ENCODE data around the gene TSKU. TPM values are rescaled to one million over a fixed set of nuclear protein-coding genes. Genes with fewer than 3 reads are reported as not detected.

TSKU gene
- total RNA-seq, 6 experiments from 2014 or later = 8.3 to 11.0 (median 10.1) TPM

- Mint-ChIP-seq H3K27me3 (ENCODE audit: insufficient read depth) (peaks cover 19% of the 10 kb centered on the region), H3K27ac (no peak overlapping the region), H3K36me3 (ENCODE audit: low read depth) (no peaks in the 10 kb centered on the region), H3K4me1 (ENCODE audit: low read depth) (peaks cover 16% of the 10 kb centered on the region), H3K9me3 (no peaks in the 10 kb centered on the region), H3K4me3 (no peak overlapping the region)
- TF ChIP-seq CTCF (IDR thresholded peaks at IDR 0.05) = no peak
- no peak for DNase-seq
Measured at GRCh38 chr11:76748948-76749347, 34.2 kb upstream of the TSKU start.

- Mint-ChIP-seq H3K27me3 (ENCODE audit: insufficient read depth) (peaks cover 15% of the 10 kb centered on the region), H3K4me3 (no peak overlapping the region), H3K36me3 (ENCODE audit: low read depth) (no peaks in the 10 kb centered on the region), H3K9me3 (no peaks in the 10 kb centered on the region), H3K27ac (no peak overlapping the region), H3K4me1 (ENCODE audit: low read depth) (peaks cover 16% of the 10 kb centered on the region)
- no peak for DNase-seq
- no peak for TF ChIP-seq CTCF (IDR thresholded peaks at IDR 0.05)
Measured at GRCh38 chr11:76750067-76750466, 33.1 kb upstream of the TSKU start.

- H3K27ac Mint-ChIP-seq = no peak overlapping the region
- H3K36me3 Mint-ChIP-seq (ENCODE audit: low read depth) = no peaks in the 10 kb centered on the region
- peaks cover 16% of the 10 kb centered on the region for H3K4me1 Mint-ChIP-seq (ENCODE audit: low read depth)
- no peak overlapping the region for H3K4me3 Mint-ChIP-seq
- no peaks in the 10 kb centered on the region for H3K9me3 Mint-ChIP-seq
- DNase-seq = no peak
- H3K27me3 Mint-ChIP-seq (ENCODE audit: insufficient read depth) = peaks cover 11% of the 10 kb centered on the region
- no peak for TF ChIP-seq CTCF (IDR thresholded peaks at IDR 0.05)
Measured at GRCh38 chr11:76750746-76751145, 32.4 kb upstream of the TSKU start.

GRCh38 chr11:76752321-76753143 lies 30.6 kb upstream of the TSKU start:
- Mint-ChIP-seq H3K4me3 (peak overlapping the region; percentile 62; the same call in 1 of the 2 replicates), H3K9me3 (no peaks in the 10 kb centered on the region), H3K36me3 (ENCODE audit: low read depth) (no peaks in the 10 kb centered on the region), H3K4me1 (ENCODE audit: low read depth) (peaks cover 16% of the 10 kb centered on the region), H3K27ac (peak overlapping the region; percentile 78), H3K27me3 (ENCODE audit: insufficient read depth) (peaks cover 15% of the 10 kb centered on the region)
- TF ChIP-seq CTCF (IDR thresholded peaks at IDR 0.05) = no peak
- peak; percentile 57 for DNase-seq

GRCh38 chr11:76753449-76753848 lies 29.7 kb upstream of the TSKU start:
- no peak overlapping the region; the same call in 1 of the 2 replicates for H3K27ac Mint-ChIP-seq
- DNase-seq = no peak
- H3K4me1 Mint-ChIP-seq (ENCODE audit: low read depth) = peaks cover 16% of the 10 kb centered on the region

More at GRCh38 chr11:76753449-76753848, 29.7 kb upstream of the TSKU start:
- H3K27me3 Mint-ChIP-seq (ENCODE audit: insufficient read depth) = peaks cover 16% of the 10 kb centered on the region
- no peak for TF ChIP-seq CTCF (IDR thresholded peaks at IDR 0.05)
- no peaks in the 10 kb centered on the region for H3K36me3 Mint-ChIP-seq (ENCODE audit: low read depth)
- H3K9me3 Mint-ChIP-seq = no peaks in the 10 kb centered on the region
- no peak overlapping the region for H3K4me3 Mint-ChIP-seq

Measured in HFFc6 (cell line).